ENCODE results near the gene IDI2.

GRCh38 chr10:1006573-1006972 is 19.1 kb downstream of the IDI2 start:
- TF ChIP-seq CTCF (IDR thresholded peaks at IDR 0.05; ENCODE audit: low read depth, low read length) (no peak), EZH2phosphoT487 (IDR thresholded peaks at IDR 0.05; ENCODE audit: low read depth) (no peak)
